Spleen (tissue), 11 donors: ENCODE results near the gene ATP6V1C2. TPM values are rescaled to one million over a fixed set of nuclear protein-coding genes. Genes with fewer than 3 reads are reported as not detected.

Source experiments
- DNase-seq: peaks from one replicate; pipeline ENCODE4 v3.0.0-alpha.2; 2020
- H3K27ac ChIP-seq, 8 donors: fragments of 200-600 bp; sonication (generic) in 7 of 8; 1 replicate in 4 of 8; 2 replicates in 4 of 8; pipeline versions ENCODE4 v1.5.0 to v1.8.0; 2016 to 2021; ENCODE audit warnings: inconsistent platforms in 4 of 8, mild to moderate bottlenecking in 4 of 8, moderate library complexity in 1 of 8
- H3K27me3 ChIP-seq, 7 donors: fragments of 200-600 bp; sonication (generic) in 6 of 7; replicated peaks in 1 of 7; 1 replicate in 4 of 7; 2 replicates in 3 of 7; pipeline versions ENCODE4 v1.5.0 to v1.8.0; 2016 to 2021; ENCODE audit warnings: inconsistent platforms in 3 of 7, mild to moderate bottlenecking in 1 of 7
- H3K36me3 ChIP-seq, 6 donors: fragments of 200-600 bp; sonication (generic) in 5 of 6; 1 replicate in 4 of 6; 2 replicates in 2 of 6; pipeline versions ENCODE4 v1.5.0 to v1.8.0; 2016 to 2021; ENCODE audit warnings: inconsistent platforms in 2 of 6
- H3K4me1 ChIP-seq, 6 donors: fragments of 200-600 bp; sonication (generic) in 5 of 6; 1 replicate in 3 of 6; 2 replicates in 3 of 6; pipeline versions ENCODE4 v1.5.0 to v1.8.0; 2016 to 2021; ENCODE audit warnings: inconsistent platforms in 3 of 6
- H3K4me3 ChIP-seq, 8 donors: fragments of 200-600 bp; sonication (generic) in 7 of 8; 1 replicate in 4 of 8; 2 replicates in 4 of 8; pipeline versions ENCODE4 v1.5.0 to v1.8.0; 2016 to 2021; ENCODE audit warnings: inconsistent platforms in 4 of 8, mild to moderate bottlenecking in 4 of 8, moderate library complexity in 2 of 8
- H3K9me3 ChIP-seq, 8 donors: fragments of 200-600 bp; sonication (generic) in 7 of 8; 1 replicate in 4 of 8; 2 replicates in 4 of 8; pipeline versions ENCODE4 v1.5.0 to v1.8.0; 2016 to 2021; ENCODE audit warnings: inconsistent platforms in 4 of 8
- CTCF ChIP-seq, 11 experiments: fragments of 200-600 bp in 7 of 11; fragments of 450-650 bp in 4 of 11; sonication (generic) in 4 of 11; IDR thresholded peaks in 8 of 11; conservative IDR thresholded peaks in 3 of 11; 1 replicate in 7 of 11; 2 replicates in 4 of 11; pipeline versions ENCODE4 v1.4.0 to v1.8.0; 2016 to 2021; ENCODE audit warnings: antibody characterized with exemption in 11 of 11, inconsistent platforms in 4 of 11, mild to moderate bottlenecking in 1 of 11
- POLR2A ChIP-seq, 3 donors: fragments of 450-650 bp; IDR thresholded peaks; one replicate each; pipeline ENCODE4 v1.5.1; 2017; ENCODE audit warnings: antibody characterized with exemption in 3 of 3, mild to moderate bottlenecking in 1 of 3
- POLR2AphosphoS5 ChIP-seq, 3 donors: sonication (generic); formaldehyde crosslinking; IDR thresholded peaks; one replicate each; pipeline ENCODE4 v1.5.1; 2017; ENCODE audit warnings: antibody characterized with exemption in 3 of 3
- WGBS, 5 donors: extraction: QIAGEN DNeasy Blood & Tissue Kit in 3 of 5; methylation state at CpG; one replicate each; pipeline versions ENCODE4 v1.1.5 to v1.1.7; 2013 to 2018; 5-methylcytosine and 5-hydroxymethylcytosine counted together
- intact Hi-C: fragments of 100-400 bp; cut with DNase I; formaldehyde crosslinking; loops from one replicate; pipeline ENCODE4 v1.15.0; 2023; ENCODE audit warnings: low total_unique reads
- polyA plus RNA-seq, 3 donors: library from polyadenylated mRNA; stranded (reverse); fragments of 200-250 nt; gene quantifications; one replicate each; pipeline ENCODE4 v1.2.1, GENCODE V29; 2013
- total RNA-seq, 7 donors: library from RNA; depleted of rRNA in 3 of 7; stranded (reverse); fragments of >200 nt in 3 of 7; fragmentation: NEBNext Ultra II Directional in 4 of 7; extraction: Animal tissue kit (Norgen Biotek cat#: 25700) in 4 of 7; gene quantifications; one replicate each; pipeline versions ENCODE4 v1.1.0 to v1.2.1, GENCODE V29; 2016 to 2021
- donor health status: healthy with polysubstance abuse.
- donor health status: DM: no; HTN: no; CAD: no; lungs with moderate emphysema.
- donor health status: DM: no; HTN: no; CAD: no.
- donor health status: Bipolar disorder and iron deficiency.
- donor health status: healthy.
- donor health status: DM: no; HTN: no; CAD: no.
- donor health status: DM: yes; HTN: yes; CAD: no.

ATP6V1C2 gene
- total and polyA plus RNA-seq, 10 donors = 0.23 to 9.2 (median 0.54) TPM; not detected in 3

GRCh38 chr2:10783421-10783820 is 62.0 kb downstream of the ATP6V1C2 start:
- intact Hi-C loops = no loop called here
- WGBS, 5 donors = 85 to 92% (median 88%) methylated on average over 4 of the region's 4 CpGs
- Histone ChIP-seq H3K27ac (no peak overlapping the region), H3K27me3 (no peaks in the 10 kb centered on the region), H3K4me3 (no peak overlapping the region), H3K36me3 (peaks cover 5 to 100% (median 92%) of the 10 kb centered on the region in 6 donors), H3K9me3 (no peaks in the 10 kb centered on the region), H3K4me1 (no peaks in the 10 kb centered on the region)
- DNase-seq = no peak
- no peak for TF ChIP-seq POLR2AphosphoS5 (IDR thresholded peaks at IDR 0.05)
- no peak for TF ChIP-seq CTCF (IDR thresholded peaks at IDR 0.05 in 8 of 11, conservative IDR thresholded peaks at IDR 0.05 in 3 of 11)
- no peak for TF ChIP-seq POLR2A (IDR thresholded peaks at IDR 0.05)

GRCh38 chr2:10784719-10785118 is 63.3 kb downstream of the ATP6V1C2 start:
- 84 to 94% (median 91%) methylated on average over 9 of the region's 9 CpGs for WGBS, 5 donors
- no peaks in the 10 kb centered on the region for H3K4me1 ChIP-seq
- no peaks in the 10 kb centered on the region for H3K9me3 ChIP-seq
- H3K36me3 ChIP-seq = peaks cover 5 to 100% (median 98%) of the 10 kb centered on the region in 6 donors
- intact Hi-C loops = no loop called here
- H3K4me3 ChIP-seq = no peak overlapping the region
- DNase-seq = no peak
- H3K27ac ChIP-seq = no peak overlapping the region
- no peaks in the 10 kb centered on the region for H3K27me3 ChIP-seq
- no peak for TF ChIP-seq CTCF (IDR thresholded peaks at IDR 0.05 in 8 of 11, conservative IDR thresholded peaks at IDR 0.05 in 3 of 11)
- no peak for TF ChIP-seq POLR2A (IDR thresholded peaks at IDR 0.05)
- no peak for TF ChIP-seq POLR2AphosphoS5 (IDR thresholded peaks at IDR 0.05)

- Histone ChIP-seq H3K4me3 (no peak overlapping the region), H3K4me1 (peaks cover 0 to 4% (median 0%) of the 10 kb centered on the region in 6 donors), H3K9me3 (no peaks in the 10 kb centered on the region), H3K36me3 (peaks cover 5 to 100% (median 99%) of the 10 kb centered on the region in 6 donors), H3K27ac (no peak overlapping the region), H3K27me3 (no peaks in the 10 kb centered on the region)
- TF ChIP-seq POLR2A (IDR thresholded peaks at IDR 0.05) (no peak), POLR2AphosphoS5 (IDR thresholded peaks at IDR 0.05) (no peak), CTCF (IDR thresholded peaks at IDR 0.05 in 8 of 11, conservative IDR thresholded peaks at IDR 0.05 in 3 of 11) (no peak)
- intact Hi-C loops = no loop called here
- DNase-seq = no peak
- 94 to 99% (median 96%) methylated on average over 5 of the region's 5 CpGs for WGBS, 5 donors
Observed at GRCh38 chr2:10785260-10785659, 63.8 kb downstream of the ATP6V1C2 start.

- Histone ChIP-seq H3K4me3 (no peak overlapping the region), H3K4me1 (peaks cover 0 to 14% (median 8%) of the 10 kb centered on the region in 6 donors), H3K9me3 (no peaks in the 10 kb centered on the region), H3K27ac (no peak overlapping the region), H3K36me3 (peaks cover 5 to 100% (median 98%) of the 10 kb centered on the region in 6 donors), H3K27me3 (no peaks in the 10 kb centered on the region)
- intact Hi-C loops = no loop called here
- 91 to 97% (median 92%) methylated on average over 12 of the region's 12 CpGs for WGBS, 5 donors
- TF ChIP-seq CTCF (IDR thresholded peaks at IDR 0.05 in 8 of 11, conservative IDR thresholded peaks at IDR 0.05 in 3 of 11) (no peak), POLR2AphosphoS5 (IDR thresholded peaks at IDR 0.05) (no peak), POLR2A (IDR thresholded peaks at IDR 0.05) (no peak)
- no peak for DNase-seq
Observed at GRCh38 chr2:10786240-10786982, 65.0 kb downstream of the ATP6V1C2 start.
